H9 (cell line): ENCODE data around the gene MAP1LC3B. TPM values are rescaled to one million over a fixed set of nuclear protein-coding genes. Genes with fewer than 3 reads are reported as not detected.

Experiments used
- DNase-seq: peaks from one replicate; pipeline ENCODE4 v3.0.0-alpha.2; 2017
- H2AFZ ChIP-seq: one replicate; pipeline ENCODE4 v1.6.1; 2013; ENCODE audit warnings: mild to moderate bottlenecking, low read length, control low read depth, moderate library complexity
- H2AK5ac ChIP-seq: 2 replicates; pipeline ENCODE4 v1.6.1; 2013; ENCODE audit warnings: low read length, control low read depth, mixed read lengths; ENCODE audit not compliant: insufficient read length
- H2BK120ac ChIP-seq: one replicate; pipeline ENCODE4 v1.6.1; 2013; ENCODE audit warnings: low read depth, mild to moderate bottlenecking, low read length, control low read depth, inconsistent platforms; ENCODE audit not compliant: poor library complexity, severe bottlenecking
- H2BK12ac ChIP-seq: 2 replicates; pipeline ENCODE4 v1.6.1; 2013; ENCODE audit warnings: low read length, control low read depth, mixed read lengths, low read depth; ENCODE audit not compliant: insufficient read length
- H2BK15ac ChIP-seq: 2 replicates; pipeline ENCODE4 v1.6.1; 2013; ENCODE audit warnings: low read depth, low read length, control low read depth
- H2BK20ac ChIP-seq: one replicate; pipeline ENCODE4 v1.6.1; 2013; ENCODE audit warnings: low read depth, mild to moderate bottlenecking, low read length, control low read depth, inconsistent platforms; ENCODE audit not compliant: poor library complexity, severe bottlenecking
- H2BK5ac ChIP-seq: 2 replicates; pipeline ENCODE4 v1.6.1; 2013; ENCODE audit warnings: low read length, control low read depth, mixed read lengths; ENCODE audit not compliant: insufficient read length
- H3K14ac ChIP-seq: 2 replicates; pipeline ENCODE4 v1.6.1; 2013; ENCODE audit warnings: low read length, control low read depth; ENCODE audit not compliant: insufficient read depth
- H3K18ac ChIP-seq: 2 replicates; pipeline ENCODE4 v1.6.1; 2013; ENCODE audit warnings: low read depth, mild to moderate bottlenecking, mixed read lengths, low read length, control low read depth; ENCODE audit not compliant: insufficient read length
- H3K23ac ChIP-seq: 2 replicates; pipeline ENCODE4 v1.6.1; 2013; ENCODE audit warnings: low read length, control low read depth, mixed read lengths, low read depth; ENCODE audit not compliant: insufficient read length
- H3K23me2 ChIP-seq: 2 replicates; pipeline ENCODE4 v1.6.1; 2013; ENCODE audit warnings: low read depth, mild to moderate bottlenecking, mixed read lengths, low read length, control low read depth; ENCODE audit not compliant: insufficient read length, poor library complexity, severe bottlenecking
- H3K27ac ChIP-seq: 2 replicates; pipeline ENCODE4 v1.5.1; 2013; ENCODE audit warnings: low read length, control low read depth, mixed read lengths, low read depth; ENCODE audit not compliant: insufficient read length
- H3K27me3 ChIP-seq: 2 replicates; pipeline ENCODE4 v1.6.1; 2013; ENCODE audit warnings: low read length, control low read depth, inconsistent platforms; ENCODE audit not compliant: insufficient read depth
- H3K4ac ChIP-seq: 2 replicates; pipeline ENCODE4 v1.6.1; 2013; ENCODE audit warnings: low read depth, mild to moderate bottlenecking, control low read depth, inconsistent platforms, low read length, moderate library complexity
- H3K4me1 ChIP-seq: 2 replicates; pipeline ENCODE4 v1.6.1; 2013; ENCODE audit warnings: low read length, control low read depth, inconsistent platforms; ENCODE audit not compliant: insufficient read depth
- H3K4me2 ChIP-seq: 2 replicates; pipeline ENCODE4 v1.6.1; 2013; ENCODE audit warnings: low read length, control low read depth, mixed read lengths; ENCODE audit not compliant: insufficient read length, insufficient read depth
- H3K56ac ChIP-seq: 2 replicates; pipeline ENCODE4 v1.6.1; 2013; ENCODE audit warnings: low read depth, mild to moderate bottlenecking, mixed read lengths, low read length, control low read depth; ENCODE audit not compliant: insufficient read length
- H3K79me1 ChIP-seq: 2 replicates; pipeline ENCODE4 v1.6.1; 2013; ENCODE audit warnings: low read depth, mild to moderate bottlenecking, moderate library complexity, low read length, control low read depth, inconsistent platforms; ENCODE audit not compliant: insufficient read depth, poor library complexity, severe bottlenecking
- H3K79me2 ChIP-seq: 2 replicates; pipeline ENCODE4 v1.6.1; 2013; ENCODE audit warnings: low read length, control low read depth, inconsistent platforms; ENCODE audit not compliant: insufficient read depth
- H3K9ac ChIP-seq: 2 replicates; pipeline ENCODE4 v1.6.1; 2013; ENCODE audit warnings: low read length, control low read depth, mixed read lengths; ENCODE audit not compliant: insufficient read length; ENCODE audit errors: extremely low read depth
- H3K9me3 ChIP-seq: one replicate; pipeline ENCODE4 v1.6.1; 2013; ENCODE audit warnings: low read depth, low read length, inconsistent platforms; ENCODE audit not compliant: control insufficient read depth
- H3T11ph ChIP-seq: one replicate; pipeline ENCODE4 v1.6.1; 2013; ENCODE audit warnings: mild to moderate bottlenecking, low read length, control low read depth, inconsistent platforms
- H4K20me1 ChIP-seq: one replicate; pipeline ENCODE4 v1.6.1; 2013; ENCODE audit not compliant: control insufficient read depth, insufficient read length, insufficient read depth
- H4K5ac ChIP-seq: 2 replicates; pipeline ENCODE4 v1.6.1; 2013; ENCODE audit warnings: low read depth, mild to moderate bottlenecking, mixed read lengths, low read length, control low read depth; ENCODE audit not compliant: insufficient read length
- H4K8ac ChIP-seq: replicated peaks from 2 replicates; pipeline ENCODE4 v1.6.1; 2013; ENCODE audit warnings: low read length, control low read depth, mixed read lengths, low read depth; ENCODE audit not compliant: insufficient read length
- H4K91ac ChIP-seq: 2 replicates; pipeline ENCODE4 v1.6.1; 2013; ENCODE audit warnings: low read depth, mild to moderate bottlenecking, moderate library complexity, mixed read lengths, low read length, control low read depth; ENCODE audit not compliant: insufficient read length
- H3K27ac Mint-ChIP-seq, 3 experiments: 2 replicates in 2 of 3; 3 replicates in 1 of 3; pipeline ENCODE4 v1.8.0; 2020 to 2021; ENCODE audit warnings: mixed read lengths in 3 of 3, mild to moderate bottlenecking in 1 of 3, moderate library complexity in 1 of 3
- H3K27me3 Mint-ChIP-seq: 2 replicates; pipeline ENCODE4 v1.8.0; 2021; ENCODE audit warnings: low read depth, mild to moderate bottlenecking, moderate library complexity, mixed read lengths
- H3K36me3 Mint-ChIP-seq, 3 experiments: 2 replicates in 2 of 3; 3 replicates in 1 of 3; pipeline ENCODE4 v1.8.0; 2020 to 2021; ENCODE audit warnings: low read depth in 3 of 3, mixed read lengths in 3 of 3; ENCODE audit not compliant: insufficient read depth in 1 of 3
- H3K4me1 Mint-ChIP-seq, 2 experiments: 2 replicates each; pipeline ENCODE4 v1.8.0; 2020; ENCODE audit warnings: mixed read lengths in 2 of 2
- H3K4me3 Mint-ChIP-seq, 2 experiments: 2 replicates in 1 of 2; 3 replicates in 1 of 2; pipeline ENCODE4 v1.8.0; 2020 to 2021; ENCODE audit warnings: mild to moderate bottlenecking in 2 of 2, mixed read lengths in 2 of 2, moderate library complexity in 1 of 2
- H3K9me3 Mint-ChIP-seq, 2 experiments: 2 replicates in 1 of 2; 3 replicates in 1 of 2; pipeline ENCODE4 v1.8.0; 2020; ENCODE audit warnings: mild to moderate bottlenecking in 2 of 2, mixed read lengths in 2 of 2, moderate library complexity in 1 of 2
- WGBS: extraction: QIAGEN DNeasy Blood & Tissue Kit; methylation state at CpG from one replicate; pipeline ENCODE4 v1.1.7; 2013; ENCODE audit warnings: missing lambda C conversion rate, low lambda C conversion rate, mixed read lengths; ENCODE audit not compliant: insufficient read length; ENCODE audit errors: extremely low coverage; 5-methylcytosine and 5-hydroxymethylcytosine counted together
- total RNA-seq: library from RNA; stranded (reverse); gene quantifications from 2 replicates; pipeline ENCODE4 v1.2.1, GENCODE V29; 2021
- TF ChIP-seq, protein P1 (sequence below): fragments of 200-600 bp; sonication (generic); conservative IDR thresholded peaks from 3 replicates; pipeline ENCODE4 v1.8.0; 2021; ENCODE audit warnings: antibody characterized with exemption, mild to moderate bottlenecking

MAP1LC3B gene
- total RNA-seq, 1 experiment from 2014 or later, result 47.1 TPM

DNA sequence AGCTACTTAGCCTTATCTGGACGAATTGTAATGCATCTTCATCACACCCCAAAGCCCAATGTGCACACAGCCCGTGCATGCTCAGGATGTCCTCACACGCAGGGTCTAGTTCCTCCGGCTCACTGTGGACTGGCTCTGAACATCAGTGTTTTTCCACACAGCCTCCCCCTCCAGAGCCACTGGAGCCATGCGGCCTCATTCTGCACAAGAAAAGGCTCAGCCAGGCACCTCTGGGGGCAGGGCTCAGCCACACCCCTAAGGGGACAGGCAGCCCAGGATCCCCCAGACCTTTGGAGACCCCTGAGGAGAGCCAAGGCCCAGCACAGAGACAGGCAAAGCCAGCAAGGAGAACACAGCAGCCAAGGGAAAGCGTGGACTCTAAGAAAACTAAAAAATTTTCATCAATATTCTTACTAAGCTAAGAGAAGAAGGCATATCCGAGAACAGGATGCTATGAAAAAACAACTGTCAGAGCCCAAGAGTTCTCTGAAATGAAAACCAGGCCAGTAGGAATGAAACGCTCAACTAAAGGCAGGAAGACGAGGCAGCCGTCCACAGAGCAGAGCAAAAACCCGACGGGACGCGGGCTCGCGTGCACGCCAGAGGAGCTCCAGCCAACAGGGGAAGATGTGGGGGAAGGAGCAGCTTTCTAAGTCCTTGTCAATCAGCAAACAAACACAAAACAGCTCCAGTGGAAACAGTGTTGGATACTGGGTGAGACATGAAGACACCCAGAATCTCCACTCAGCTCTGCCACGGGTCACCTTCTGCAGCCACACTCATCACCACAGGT is 34.5 kb downstream of the MAP1LC3B start:
- Histone ChIP-seq H3K23ac (no peak overlapping the region), H4K91ac (no peak overlapping the region), H3K4me2 (no peak overlapping the region), H3K79me1 (no peaks in the 10 kb centered on the region), H2AFZ (no peak overlapping the region), H3K56ac (no peak overlapping the region), H4K20me1 (no peaks in the 10 kb centered on the region), H3K23me2 (no peaks in the 10 kb centered on the region), H2BK120ac (no peak overlapping the region), H2BK5ac (no peak overlapping the region), H3K9me3 (no peaks in the 10 kb centered on the region), H3K79me2 (no peaks in the 10 kb centered on the region), H3K4ac (no peak overlapping the region), H4K8ac (no peak overlapping the region), H3K27ac (no peak overlapping the region), H2AK5ac (no peak overlapping the region), H2BK20ac (no peak overlapping the region), H3K4me1 (peaks cover 7% of the 10 kb centered on the region; the same call in 1 of the 2 replicates), H2BK15ac (no peak overlapping the region), H4K5ac (no peak overlapping the region), H3T11ph (no peak overlapping the region), H3K27me3 (no peaks in the 10 kb centered on the region), H3K9ac (no peak overlapping the region), H3K14ac (no peak overlapping the region), H2BK12ac (no peak overlapping the region), H3K18ac (no peak overlapping the region)
- Mint-ChIP-seq H3K27ac (peak overlapping the region in 2 of 3 experiments; percentile 34 to 85; a peak in 4 of 7 replicates), H3K36me3 (peaks cover 27 to 42% (median 36%) of the 10 kb centered on the region in 3 experiments), H3K27me3 (no peaks in the 10 kb centered on the region), H3K4me1 (peaks cover 44 to 55% of the 10 kb centered on the region in 2 experiments), H3K9me3 (no peaks in the 10 kb centered on the region; a peak in 1 of 5 replicates), H3K4me3 (peak overlapping the region in 1 of 2 experiments; percentile 2; a peak in 1 of 5 replicates)
- no peak for DNase-seq
- WGBS, result no CpG with 5 or more reads among the region's 18 CpGs
- TF ChIP-seq, protein P1, sequence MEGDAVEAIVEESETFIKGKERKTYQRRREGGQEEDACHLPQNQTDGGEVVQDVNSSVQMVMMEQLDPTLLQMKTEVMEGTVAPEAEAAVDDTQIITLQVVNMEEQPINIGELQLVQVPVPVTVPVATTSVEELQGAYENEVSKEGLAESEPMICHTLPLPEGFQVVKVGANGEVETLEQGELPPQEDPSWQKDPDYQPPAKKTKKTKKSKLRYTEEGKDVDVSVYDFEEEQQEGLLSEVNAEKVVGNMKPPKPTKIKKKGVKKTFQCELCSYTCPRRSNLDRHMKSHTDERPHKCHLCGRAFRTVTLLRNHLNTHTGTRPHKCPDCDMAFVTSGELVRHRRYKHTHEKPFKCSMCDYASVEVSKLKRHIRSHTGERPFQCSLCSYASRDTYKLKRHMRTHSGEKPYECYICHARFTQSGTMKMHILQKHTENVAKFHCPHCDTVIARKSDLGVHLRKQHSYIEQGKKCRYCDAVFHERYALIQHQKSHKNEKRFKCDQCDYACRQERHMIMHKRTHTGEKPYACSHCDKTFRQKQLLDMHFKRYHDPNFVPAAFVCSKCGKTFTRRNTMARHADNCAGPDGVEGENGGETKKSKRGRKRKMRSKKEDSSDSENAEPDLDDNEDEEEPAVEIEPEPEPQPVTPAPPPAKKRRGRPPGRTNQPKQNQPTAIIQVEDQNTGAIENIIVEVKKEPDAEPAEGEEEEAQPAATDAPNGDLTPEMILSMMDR, result no peak
